Measurements from ENCODE around the gene KRT78. TPM values are rescaled to one million over a fixed set of nuclear protein-coding genes. Genes with fewer than 3 reads are reported as not detected.

KRT78 gene
- total and polyA plus RNA-seq, 3 donors from 2014 or later: 0.93 to 1.1 (median 0.99) TPM

DNA sequence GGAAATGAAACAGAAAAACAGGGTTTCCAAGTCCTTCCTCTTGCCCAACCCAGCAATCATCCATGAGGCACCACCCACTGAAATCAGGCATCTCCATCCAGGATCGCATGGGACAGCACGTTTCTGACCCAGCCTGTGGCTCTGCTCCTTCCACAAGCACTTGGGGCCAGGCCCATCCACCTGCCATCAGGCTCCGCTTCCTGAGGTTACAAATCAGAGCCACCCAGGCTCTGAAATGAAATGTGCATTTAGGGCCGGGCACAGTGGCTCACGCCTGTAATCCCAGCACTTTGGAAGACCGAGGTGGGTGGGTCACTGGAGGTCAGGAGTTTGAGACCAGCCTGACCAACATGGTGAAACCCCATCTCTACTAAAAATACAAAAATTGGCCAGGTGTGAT lies 717 bp upstream of the KRT78 start:
- intact Hi-C loops (cut with DNase I; ENCODE audit: low total_unique reads): no loop called here
- Histone ChIP-seq H3K4me3 (no peak overlapping the region), H3K27me3 (no peaks in the 10 kb centered on the region), H3K9me3 (no peaks in the 10 kb centered on the region), H3K36me3 (ENCODE audit: low read depth, missing control alignments) (no peaks in the 10 kb centered on the region), H3K4me1 (no peaks in the 10 kb centered on the region), H3K27ac (no peak overlapping the region)
- WGBS, 2 donors: 91 to 92% methylated on average over 6 of the region's 6 CpGs
- no peak for DNase-seq
- no peak for TF ChIP-seq POLR2A (IDR thresholded peaks at IDR 0.05)
- TF ChIP-seq, protein P1, sequence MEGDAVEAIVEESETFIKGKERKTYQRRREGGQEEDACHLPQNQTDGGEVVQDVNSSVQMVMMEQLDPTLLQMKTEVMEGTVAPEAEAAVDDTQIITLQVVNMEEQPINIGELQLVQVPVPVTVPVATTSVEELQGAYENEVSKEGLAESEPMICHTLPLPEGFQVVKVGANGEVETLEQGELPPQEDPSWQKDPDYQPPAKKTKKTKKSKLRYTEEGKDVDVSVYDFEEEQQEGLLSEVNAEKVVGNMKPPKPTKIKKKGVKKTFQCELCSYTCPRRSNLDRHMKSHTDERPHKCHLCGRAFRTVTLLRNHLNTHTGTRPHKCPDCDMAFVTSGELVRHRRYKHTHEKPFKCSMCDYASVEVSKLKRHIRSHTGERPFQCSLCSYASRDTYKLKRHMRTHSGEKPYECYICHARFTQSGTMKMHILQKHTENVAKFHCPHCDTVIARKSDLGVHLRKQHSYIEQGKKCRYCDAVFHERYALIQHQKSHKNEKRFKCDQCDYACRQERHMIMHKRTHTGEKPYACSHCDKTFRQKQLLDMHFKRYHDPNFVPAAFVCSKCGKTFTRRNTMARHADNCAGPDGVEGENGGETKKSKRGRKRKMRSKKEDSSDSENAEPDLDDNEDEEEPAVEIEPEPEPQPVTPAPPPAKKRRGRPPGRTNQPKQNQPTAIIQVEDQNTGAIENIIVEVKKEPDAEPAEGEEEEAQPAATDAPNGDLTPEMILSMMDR (IDR thresholded peaks at IDR 0.05): no peak

DNA sequence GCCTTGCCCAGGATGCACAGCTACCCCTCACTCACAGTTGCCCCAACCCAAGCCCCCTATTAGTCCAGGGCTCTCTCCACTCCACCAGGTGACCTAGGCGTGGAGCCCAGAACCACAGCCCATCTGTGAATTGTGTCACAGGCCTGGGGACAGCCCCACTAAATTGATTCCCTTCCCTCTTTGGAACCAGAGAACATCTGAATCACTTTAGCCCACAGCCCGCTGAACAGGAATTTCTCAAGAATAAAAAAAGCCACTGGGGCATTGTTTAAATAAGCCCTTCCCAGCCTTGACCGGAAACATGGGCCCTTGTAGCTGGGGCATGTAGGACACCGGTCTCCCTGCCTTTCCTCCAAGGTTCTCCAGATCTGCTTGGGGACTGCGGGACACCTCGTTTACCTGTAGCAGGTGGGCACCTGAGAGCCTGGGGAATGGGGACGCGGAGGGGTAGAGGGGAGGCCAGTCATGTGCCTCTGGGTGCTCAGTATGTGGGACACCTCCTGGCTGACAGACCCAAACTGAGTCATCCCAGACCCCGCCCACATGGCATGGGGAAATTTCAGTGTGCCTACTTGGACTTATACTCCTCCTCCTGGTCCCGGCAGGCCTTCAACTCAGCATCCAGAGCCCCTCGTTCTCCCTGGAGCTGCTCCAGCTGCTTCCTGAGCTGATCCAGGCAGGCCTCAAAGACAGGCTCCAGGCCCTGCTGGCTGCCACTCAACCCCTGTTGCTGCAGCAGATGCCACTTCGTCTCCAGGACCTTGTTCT lies 1.3 kb downstream of the KRT78 start:
- Histone ChIP-seq H3K4me3 (no peak overlapping the region), H3K36me3 (ENCODE audit: low read depth, missing control alignments) (no peaks in the 10 kb centered on the region), H3K9me3 (no peaks in the 10 kb centered on the region), H3K27me3 (no peaks in the 10 kb centered on the region), H3K27ac (no peak overlapping the region), H3K4me1 (no peaks in the 10 kb centered on the region)
- TF ChIP-seq, protein P1 (IDR thresholded peaks at IDR 0.05): no peak
- no peak for TF ChIP-seq POLR2A (IDR thresholded peaks at IDR 0.05)
- WGBS, 2 donors: 83 to 89% methylated on average over 6 to 11 of the region's 12 CpGs
- no peak for DNase-seq
- intact Hi-C loops (cut with DNase I; ENCODE audit: low total_unique reads): no loop called here

DNA sequence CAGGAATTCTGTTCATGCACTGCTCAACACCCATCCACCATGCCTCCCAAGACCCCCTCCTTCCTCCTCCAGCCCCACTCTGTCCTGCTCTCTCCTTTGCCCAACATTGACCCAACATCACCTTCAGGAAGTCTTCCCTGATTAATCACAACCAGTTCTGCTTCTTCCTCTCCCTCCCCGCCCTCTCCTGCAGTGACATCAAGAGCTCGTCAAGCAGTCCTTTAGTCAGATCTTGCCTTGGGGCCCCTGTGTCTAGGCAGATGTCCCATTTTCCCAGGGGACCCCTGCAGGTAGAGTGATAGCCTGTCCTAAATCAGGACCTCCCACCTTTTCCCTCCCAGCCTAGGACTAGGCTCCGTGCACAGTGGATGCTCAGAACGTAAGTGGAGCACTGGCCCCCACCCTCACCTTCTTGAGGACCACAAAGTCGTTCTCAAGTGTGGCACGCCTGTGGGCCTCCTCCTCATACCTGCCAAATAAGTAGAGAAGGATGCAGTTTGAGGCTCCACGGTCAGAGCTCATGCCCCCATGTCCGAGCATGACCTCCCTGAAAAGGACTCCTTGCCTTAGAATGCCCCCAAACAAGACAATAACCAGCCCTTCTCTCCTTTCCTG lies 2.3 kb downstream of the KRT78 start:
- intact Hi-C loops (cut with DNase I; ENCODE audit: low total_unique reads): no loop called here
- Histone ChIP-seq H3K9me3 (no peaks in the 10 kb centered on the region), H3K27ac (no peak overlapping the region), H3K36me3 (ENCODE audit: low read depth, missing control alignments) (no peaks in the 10 kb centered on the region), H3K27me3 (no peaks in the 10 kb centered on the region), H3K4me3 (no peak overlapping the region), H3K4me1 (no peaks in the 10 kb centered on the region)
- 88 to 89% methylated on average over 8 of the region's 8 CpGs for WGBS, 2 donors
- no peak for DNase-seq
- TF ChIP-seq, protein P1 (IDR thresholded peaks at IDR 0.05): no peak
- TF ChIP-seq POLR2A (IDR thresholded peaks at IDR 0.05): no peak

DNA sequence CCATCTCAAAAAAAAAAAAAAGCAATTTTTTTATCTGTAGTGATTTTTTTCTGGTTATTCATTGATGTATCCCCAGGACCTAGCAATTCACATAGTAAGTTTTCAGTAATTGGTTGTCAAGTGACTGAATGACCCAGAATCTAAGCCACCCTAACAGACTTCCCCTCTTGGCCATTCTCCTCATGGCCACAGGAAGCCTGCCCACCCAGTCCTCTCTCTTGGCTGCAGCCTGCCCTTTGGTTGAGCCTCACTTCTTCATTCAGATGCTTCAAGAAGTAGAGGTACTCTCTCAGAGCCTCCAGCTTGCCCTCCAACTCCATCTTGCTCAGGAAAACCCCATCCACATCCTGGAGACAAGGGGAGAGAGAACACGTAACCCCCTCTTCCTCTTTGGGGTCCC lies 2.8 kb downstream of the KRT78 start:
- Histone ChIP-seq H3K36me3 (ENCODE audit: low read depth, missing control alignments) (no peaks in the 10 kb centered on the region), H3K27me3 (no peaks in the 10 kb centered on the region), H3K4me1 (no peaks in the 10 kb centered on the region), H3K4me3 (no peak overlapping the region), H3K27ac (no peak overlapping the region), H3K9me3 (no peaks in the 10 kb centered on the region)
- intact Hi-C loops (cut with DNase I; ENCODE audit: low total_unique reads): no loop called here
- DNase-seq: no peak
- 91 to 94% methylated on average over 1 of the region's 1 CpG for WGBS, 2 donors
- no peak for TF ChIP-seq POLR2A (IDR thresholded peaks at IDR 0.05)
- TF ChIP-seq, protein P1 (IDR thresholded peaks at IDR 0.05): no peak

Data from testis (tissue), 3 donors.